Measurements from ENCODE around the gene SPOCK1. TPM values are rescaled to one million over a fixed set of nuclear protein-coding genes. Genes with fewer than 3 reads are reported as not detected.

The SPOCK1 gene
- total RNA-seq, 2 donors from 2014 or later = 2.1 to 8.5 TPM

GRCh38 chr5:137152616-137153015 is 346.5 kb downstream of the SPOCK1 start:
- Histone ChIP-seq H3K9ac (ENCODE audit: low read depth in 2 of 2, low read length in 2 of 2) (no peak overlapping the region), H3K36me3 (no peaks in the 10 kb centered on the region), H3K4me1 (no peaks in the 10 kb centered on the region), H3K9me3 (no peaks in the 10 kb centered on the region), H3K27ac (no peak overlapping the region), H3K27me3 (no peaks in the 10 kb centered on the region), H3K4me3 (no peak overlapping the region)
- no peak for TF ChIP-seq CTCF (IDR thresholded peaks at IDR 0.05)
- intact Hi-C loops (cut with DNase I) = no loop called here
- DNase-seq = no peak

GRCh38 chr5:137148655-137149054 is 350.5 kb downstream of the SPOCK1 start:
- no peak for DNase-seq
- no peaks in the 10 kb centered on the region for H3K4me1 ChIP-seq
- H3K27ac ChIP-seq = no peak overlapping the region
- no peaks in the 10 kb centered on the region for H3K27me3 ChIP-seq
- intact Hi-C loops (cut with DNase I) = no loop called here
- H3K9ac ChIP-seq (ENCODE audit: low read depth in 2 of 2, low read length in 2 of 2) = no peak overlapping the region
- H3K36me3 ChIP-seq = no peaks in the 10 kb centered on the region
- no peak for TF ChIP-seq CTCF (IDR thresholded peaks at IDR 0.05)
- no peak overlapping the region for H3K4me3 ChIP-seq
- H3K9me3 ChIP-seq = no peaks in the 10 kb centered on the region

DNA sequence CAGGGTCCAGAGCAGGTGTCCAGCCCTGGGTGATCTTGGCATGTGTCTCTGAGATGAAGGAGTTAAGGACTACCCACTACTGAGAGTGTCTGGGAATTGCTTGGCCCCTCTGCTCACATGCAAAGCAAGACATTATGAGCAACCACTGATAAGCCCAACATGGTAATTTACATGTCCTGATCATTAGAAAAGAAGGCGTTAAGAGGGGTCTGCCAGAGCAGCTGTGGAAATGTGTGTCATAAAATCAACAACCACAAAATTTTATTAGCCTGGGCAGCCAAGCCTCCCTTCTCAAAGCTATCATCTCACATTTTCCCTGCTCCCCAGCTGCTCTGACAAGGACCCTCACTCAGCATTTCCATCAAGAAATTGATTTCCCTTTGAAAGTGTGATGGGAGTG is 351.0 kb downstream of the SPOCK1 start:
- H3K4me3 ChIP-seq = no peak overlapping the region
- no peak for DNase-seq
- H3K36me3 ChIP-seq = no peaks in the 10 kb centered on the region
- no peaks in the 10 kb centered on the region for H3K27me3 ChIP-seq
- intact Hi-C loops (cut with DNase I) = no loop called here
- H3K27ac ChIP-seq = no peak overlapping the region
- H3K9ac ChIP-seq (ENCODE audit: low read depth in 2 of 2, low read length in 2 of 2) = no peak overlapping the region
- TF ChIP-seq CTCF (IDR thresholded peaks at IDR 0.05) = no peak
- no peaks in the 10 kb centered on the region for H3K9me3 ChIP-seq
- H3K4me1 ChIP-seq = no peaks in the 10 kb centered on the region

- H3K4me1 ChIP-seq = no peaks in the 10 kb centered on the region
- no peak overlapping the region for H3K9ac ChIP-seq (ENCODE audit: low read depth in 2 of 2, low read length in 2 of 2)
- H3K36me3 ChIP-seq = no peaks in the 10 kb centered on the region
- no peaks in the 10 kb centered on the region for H3K27me3 ChIP-seq
- no peaks in the 10 kb centered on the region for H3K9me3 ChIP-seq
- H3K4me3 ChIP-seq = no peak overlapping the region
- no peak for DNase-seq
- H3K27ac ChIP-seq = no peak overlapping the region
- no peak for TF ChIP-seq CTCF (IDR thresholded peaks at IDR 0.05)
- intact Hi-C loops (cut with DNase I) = no loop called here
Measured at GRCh38 chr5:137147346-137147745, 351.8 kb downstream of the SPOCK1 start.

DNA sequence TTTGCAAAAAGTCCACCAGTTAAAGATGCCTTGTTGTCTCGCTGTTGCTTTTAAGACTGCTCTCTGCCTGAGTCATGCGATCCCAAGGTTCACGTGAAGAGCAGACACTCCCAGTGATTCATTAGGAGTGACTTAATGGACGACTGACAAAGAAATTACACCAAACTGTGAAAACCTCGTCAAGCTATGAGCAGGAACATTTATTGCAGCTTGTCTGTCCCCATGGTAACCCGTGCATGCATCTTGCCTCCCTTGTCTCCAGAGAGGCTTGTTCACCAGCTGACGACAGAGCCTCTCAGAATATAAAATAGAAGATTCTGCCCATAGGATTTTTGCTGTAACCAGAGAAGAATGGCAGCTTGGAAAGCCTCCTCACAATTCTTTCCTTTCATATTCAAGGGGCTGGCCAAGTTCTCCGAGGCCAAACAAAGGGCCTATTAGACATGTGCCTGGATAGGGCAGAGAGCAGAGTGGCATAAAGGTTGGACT is 352.7 kb downstream of the SPOCK1 start:
- H3K27ac ChIP-seq = no peak overlapping the region
- H3K27me3 ChIP-seq = no peaks in the 10 kb centered on the region
- H3K4me3 ChIP-seq = no peak overlapping the region
- no peaks in the 10 kb centered on the region for H3K9me3 ChIP-seq
- no peaks in the 10 kb centered on the region for H3K36me3 ChIP-seq
- no peak for TF ChIP-seq CTCF (IDR thresholded peaks at IDR 0.05)
- no peaks in the 10 kb centered on the region for H3K4me1 ChIP-seq
- intact Hi-C loops (cut with DNase I) = no loop called here
- H3K9ac ChIP-seq (ENCODE audit: low read depth in 2 of 2, low read length in 2 of 2) = no peak overlapping the region
- no peak for DNase-seq

DNA sequence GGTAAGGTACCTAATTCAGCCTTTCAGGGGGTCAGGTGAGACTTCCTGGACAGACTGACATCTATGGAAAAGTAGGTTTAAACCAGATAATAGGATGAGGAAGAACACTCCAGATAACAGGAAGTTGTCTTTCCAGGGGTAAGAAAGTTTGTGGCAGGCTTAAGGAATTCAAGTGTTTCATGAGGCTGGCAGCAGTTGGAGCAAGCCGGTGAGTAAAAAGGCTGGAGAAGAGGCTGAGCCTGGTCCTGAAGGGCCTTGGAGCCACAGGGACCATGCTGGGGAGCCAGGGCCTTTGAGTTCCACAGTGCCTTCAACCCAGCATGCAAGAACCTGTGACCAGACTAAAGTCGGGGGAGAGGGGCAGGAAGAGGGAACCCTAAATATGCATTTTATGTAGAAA is 353.4 kb downstream of the SPOCK1 start:
- no peak overlapping the region for H3K27ac ChIP-seq
- no peaks in the 10 kb centered on the region for H3K27me3 ChIP-seq
- DNase-seq = no peak
- no peak overlapping the region for H3K9ac ChIP-seq (ENCODE audit: low read depth in 2 of 2, low read length in 2 of 2)
- no peaks in the 10 kb centered on the region for H3K4me1 ChIP-seq
- TF ChIP-seq CTCF (IDR thresholded peaks at IDR 0.05) = no peak
- H3K9me3 ChIP-seq = no peaks in the 10 kb centered on the region
- H3K36me3 ChIP-seq = no peaks in the 10 kb centered on the region
- no peak overlapping the region for H3K4me3 ChIP-seq
- intact Hi-C loops (cut with DNase I) = no loop called here
